ENCODE results near the gene GRAMD1C.
"Not testable (repeated sequence)": the region's sequence is repeated elsewhere in the genome, so short reads cannot be mapped to it uniquely, and the experiment has no call there.

The GRAMD1C gene

GRCh38 chr3:113850391-113850790 lies 11.8 kb downstream of the GRAMD1C start:
- DNase-seq (ENCODE audit: low read depth in 2 of 2): not testable (repeated sequence)

GRCh38 chr3:113852506-113852905 lies 13.9 kb downstream of the GRAMD1C start:
- DNase-seq (ENCODE audit: low read depth in 2 of 2): no peak

GRCh38 chr3:113867506-113867905 lies 28.9 kb downstream of the GRAMD1C start:
- DNase-seq (ENCODE audit: low read depth in 2 of 2): no peak

- no peak for DNase-seq (ENCODE audit: low read depth in 2 of 2)
Measured at GRCh38 chr3:113873293-113873692, 34.7 kb downstream of the GRAMD1C start.

GRCh38 chr3:113873814-113874526 lies 35.4 kb downstream of the GRAMD1C start:
- no peak for DNase-seq (ENCODE audit: low read depth in 2 of 2)

GRCh38 chr3:113878403-113878802 lies 39.8 kb downstream of the GRAMD1C start:
- no peak for DNase-seq (ENCODE audit: low read depth in 2 of 2)

GRCh38 chr3:113885050-113885449 lies 46.5 kb downstream of the GRAMD1C start:
- DNase-seq (ENCODE audit: low read depth in 2 of 2): no peak

GRCh38 chr3:113890256-113890900 lies 51.8 kb downstream of the GRAMD1C start:
- no peak for DNase-seq (ENCODE audit: low read depth in 2 of 2)

- DNase-seq (ENCODE audit: low read depth in 2 of 2): no peak
Measured at GRCh38 chr3:113894927-113895326, 56.3 kb downstream of the GRAMD1C start.

GRCh38 chr3:113895964-113896363 lies 57.4 kb downstream of the GRAMD1C start:
- DNase-seq (ENCODE audit: low read depth in 2 of 2): no peak

- DNase-seq (ENCODE audit: low read depth in 2 of 2): no peak
Measured at GRCh38 chr3:113896930-113897329, 58.3 kb downstream of the GRAMD1C start.

- no peak for DNase-seq (ENCODE audit: low read depth in 2 of 2)
Measured at GRCh38 chr3:113897373-113897777, 58.8 kb downstream of the GRAMD1C start.

- DNase-seq (ENCODE audit: low read depth in 2 of 2): no peak
Measured at GRCh38 chr3:113898892-113899291, 60.3 kb downstream of the GRAMD1C start.

- no peak for DNase-seq (ENCODE audit: low read depth in 2 of 2)
Measured at GRCh38 chr3:113906568-113907140, 68.1 kb downstream of the GRAMD1C start.

GRCh38 chr3:113908133-113908532 lies 69.5 kb downstream of the GRAMD1C start:
- no peak for DNase-seq (ENCODE audit: low read depth in 2 of 2)

- DNase-seq (ENCODE audit: low read depth in 2 of 2): no peak
Measured at GRCh38 chr3:113910966-113911365, 72.4 kb downstream of the GRAMD1C start.

- DNase-seq (ENCODE audit: low read depth in 2 of 2): no peak
Measured at GRCh38 chr3:113912552-113913236, 74.1 kb downstream of the GRAMD1C start.

GRCh38 chr3:113914646-113915045 lies 76.1 kb downstream of the GRAMD1C start:
- no peak for DNase-seq (ENCODE audit: low read depth in 2 of 2)

- DNase-seq (ENCODE audit: low read depth in 2 of 2): no peak
Measured at GRCh38 chr3:113927556-113927955, 89.0 kb downstream of the GRAMD1C start.

GRCh38 chr3:113946831-113947230 lies 108.2 kb downstream of the GRAMD1C start:
- DNase-seq (ENCODE audit: low read depth in 2 of 2): no peak

GRCh38 chr3:113947372-113948014 lies 108.9 kb downstream of the GRAMD1C start, which contains the start of gene ZDHHC23:
Gene ZDHHC23 (plus strand): TSS chr3:113948013. CDS start chr3:113948803, 790 bp downstream.
- DNase-seq (ENCODE audit: low read depth in 2 of 2): peak; percentile 27 to 47

Data from stimulated activated CD4-positive, alpha-beta T cell treated with anti-CD3 and anti-CD28 coated beads, Interleukin-4, amount 100 ng/mL, for 48 hours (primary cell).